Measurements from ENCODE around the gene ARHGAP4.
A peak's percentile ranks its signal among the peaks of the same experiment; 100 is the strongest.

Gene ARHGAP4

DNA sequence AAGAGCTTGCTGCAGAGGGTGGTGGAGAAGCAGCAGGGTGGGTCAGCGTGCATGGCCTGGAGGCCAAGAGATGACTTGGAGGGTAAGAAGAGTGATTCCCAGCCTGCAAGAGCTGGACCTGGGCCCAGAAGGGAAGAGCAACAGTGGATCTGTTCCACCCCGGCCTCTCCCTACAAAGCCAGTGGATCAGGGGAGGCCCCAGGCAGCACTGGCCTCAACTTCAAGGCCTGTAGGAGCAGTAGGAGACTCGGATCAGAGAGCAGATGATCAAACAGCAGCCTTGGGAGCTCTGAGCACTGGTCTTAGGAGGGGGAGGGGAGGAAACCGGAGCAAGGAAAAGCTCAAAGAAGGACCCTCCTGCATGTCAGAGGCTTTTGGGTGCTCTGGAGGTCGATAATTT lies 47.7 kb downstream of the ARHGAP4 start:
- no peak for DNase-seq

DNA sequence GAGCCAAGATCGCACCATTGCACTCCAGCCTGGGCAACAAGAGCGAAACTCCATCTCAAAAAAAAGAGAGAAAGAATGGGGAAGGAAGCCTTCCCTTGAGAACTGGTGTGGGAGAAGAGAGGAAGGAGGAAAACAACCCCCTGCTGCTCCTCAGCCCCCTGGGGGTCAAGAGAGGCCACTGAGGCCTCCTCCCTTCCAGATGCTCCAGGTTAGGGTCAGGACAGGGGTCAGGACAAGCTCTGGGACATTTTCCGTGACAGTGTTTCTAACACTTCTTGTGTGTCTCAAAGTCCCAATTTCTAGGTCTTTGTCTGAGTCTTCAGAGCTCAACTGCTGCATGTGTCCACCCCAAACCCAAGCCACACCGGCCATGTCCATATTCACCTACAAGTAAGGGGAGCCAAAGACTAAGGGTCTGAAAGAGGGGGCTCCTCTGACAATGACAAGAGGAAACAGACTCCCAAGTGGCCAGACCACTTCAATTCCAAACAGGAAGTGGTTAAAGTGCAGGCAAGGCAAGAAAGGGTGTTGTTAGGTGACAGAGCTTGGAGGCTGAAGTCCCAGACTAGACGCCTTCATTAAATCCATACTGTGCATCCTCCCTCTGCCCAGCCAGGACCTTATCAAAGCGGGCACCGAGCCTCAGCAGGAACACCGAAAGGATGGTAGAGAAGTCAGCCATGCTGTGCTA lies 48.3 kb downstream of the ARHGAP4 start:
- DNase-seq = no peak

DNA sequence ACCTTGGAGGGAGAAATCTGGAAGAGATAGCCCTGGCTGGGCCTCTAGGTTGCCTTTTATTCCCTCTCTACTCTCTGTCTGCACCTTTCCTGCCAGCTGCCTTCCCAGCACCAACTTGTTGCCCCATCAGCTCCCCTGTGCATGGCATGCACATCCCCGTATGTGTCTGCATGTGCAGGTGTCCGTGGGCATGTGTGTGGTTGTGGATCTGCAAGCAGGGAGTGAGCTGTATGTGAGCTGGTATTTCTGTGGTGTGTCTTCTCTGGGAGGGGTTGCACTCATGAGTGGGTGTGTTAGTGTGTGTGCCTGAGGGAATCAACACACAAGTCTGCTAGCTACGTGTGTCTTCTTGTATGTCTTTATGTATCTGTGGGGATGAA lies 50.0 kb downstream of the ARHGAP4 start:
- DNase-seq = no peak

DNA sequence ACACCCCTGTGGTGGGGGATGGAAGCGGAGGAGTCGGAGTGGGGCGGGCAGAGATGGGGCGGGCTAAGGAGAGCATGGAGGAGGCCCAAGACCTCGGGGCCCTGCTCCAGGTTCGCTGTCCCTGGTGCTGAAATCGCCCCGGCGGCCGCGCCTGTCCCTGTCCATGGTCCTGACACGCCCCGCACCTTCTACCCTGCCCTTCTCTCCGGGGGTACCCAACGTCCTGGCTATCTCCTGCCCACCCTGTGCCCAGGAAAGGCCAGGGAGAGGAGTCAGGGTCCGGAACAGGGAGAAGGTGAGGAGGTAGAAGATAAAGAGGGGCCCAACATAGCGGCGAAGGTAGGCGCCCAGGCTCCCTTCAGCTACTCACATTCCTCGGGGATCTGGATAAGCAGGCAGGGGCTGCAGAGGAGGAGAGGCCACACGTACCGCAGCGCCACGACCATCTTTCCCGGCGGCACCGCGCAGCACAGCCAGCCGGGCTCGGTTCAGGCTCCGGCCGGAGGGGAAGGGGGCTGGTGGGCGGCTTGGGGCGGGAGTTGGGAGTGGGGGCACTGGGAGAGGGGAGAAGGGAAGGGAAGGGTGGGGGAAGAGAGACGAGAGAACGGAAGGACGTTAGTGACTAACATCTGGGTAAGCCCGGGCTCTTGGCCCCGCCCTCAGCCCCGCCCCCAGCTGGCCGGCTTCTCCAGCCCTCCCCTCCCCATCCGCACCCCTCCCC lies 50.5 kb downstream of the ARHGAP4 start:
- peak; percentile 83 for DNase-seq

DNA sequence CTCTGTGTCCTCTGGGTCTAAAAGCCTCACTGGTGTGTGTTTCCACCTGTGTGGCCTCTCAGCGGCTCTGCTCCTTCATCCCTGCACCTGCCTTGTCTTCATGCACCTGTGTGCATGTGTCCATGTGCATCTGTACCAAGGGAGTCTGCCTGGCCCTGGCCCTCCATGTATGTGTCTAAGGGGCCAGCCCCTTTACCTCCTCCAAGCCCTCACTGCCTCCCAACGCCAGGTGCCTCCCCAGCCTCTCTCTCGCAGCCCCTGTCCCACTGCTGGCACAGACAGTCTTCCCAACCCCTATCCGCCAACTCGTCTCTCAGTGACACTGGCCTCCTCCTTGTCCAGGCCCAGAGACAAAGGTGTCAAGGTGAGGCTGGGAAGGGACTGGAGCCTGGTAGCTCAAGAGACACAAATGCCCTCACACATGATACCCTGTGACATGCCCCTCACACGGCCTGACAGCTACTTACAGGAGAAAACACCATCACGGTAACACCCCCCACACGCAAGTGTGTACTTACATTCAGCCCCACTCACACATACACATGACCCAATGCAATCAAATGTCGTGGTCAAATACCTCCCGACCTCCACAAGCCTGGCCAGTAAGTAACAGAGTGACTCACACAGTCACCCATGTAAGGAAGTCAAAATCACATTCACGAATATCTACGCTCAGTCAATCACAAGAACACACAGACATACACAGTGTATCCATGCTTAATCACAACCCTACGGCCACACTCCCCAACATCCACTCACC lies 51.5 kb downstream of the ARHGAP4 start:
- DNase-seq = no peak

DNA sequence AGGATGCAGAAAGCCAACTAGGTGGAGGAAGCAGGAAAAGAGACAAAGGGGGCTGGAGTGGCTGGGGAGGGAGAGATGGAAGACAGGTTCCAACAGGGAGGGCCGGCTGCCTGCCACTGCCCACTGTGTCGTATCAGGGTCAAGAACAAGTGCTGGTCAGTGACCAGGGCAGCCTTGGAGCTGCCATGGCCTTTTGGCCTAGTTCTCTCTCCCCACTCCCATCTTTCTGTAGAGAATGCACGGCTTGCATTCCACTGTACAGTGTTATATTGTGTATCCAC lies 52.0 kb downstream of the ARHGAP4 start:
- no peak for DNase-seq

DNA sequence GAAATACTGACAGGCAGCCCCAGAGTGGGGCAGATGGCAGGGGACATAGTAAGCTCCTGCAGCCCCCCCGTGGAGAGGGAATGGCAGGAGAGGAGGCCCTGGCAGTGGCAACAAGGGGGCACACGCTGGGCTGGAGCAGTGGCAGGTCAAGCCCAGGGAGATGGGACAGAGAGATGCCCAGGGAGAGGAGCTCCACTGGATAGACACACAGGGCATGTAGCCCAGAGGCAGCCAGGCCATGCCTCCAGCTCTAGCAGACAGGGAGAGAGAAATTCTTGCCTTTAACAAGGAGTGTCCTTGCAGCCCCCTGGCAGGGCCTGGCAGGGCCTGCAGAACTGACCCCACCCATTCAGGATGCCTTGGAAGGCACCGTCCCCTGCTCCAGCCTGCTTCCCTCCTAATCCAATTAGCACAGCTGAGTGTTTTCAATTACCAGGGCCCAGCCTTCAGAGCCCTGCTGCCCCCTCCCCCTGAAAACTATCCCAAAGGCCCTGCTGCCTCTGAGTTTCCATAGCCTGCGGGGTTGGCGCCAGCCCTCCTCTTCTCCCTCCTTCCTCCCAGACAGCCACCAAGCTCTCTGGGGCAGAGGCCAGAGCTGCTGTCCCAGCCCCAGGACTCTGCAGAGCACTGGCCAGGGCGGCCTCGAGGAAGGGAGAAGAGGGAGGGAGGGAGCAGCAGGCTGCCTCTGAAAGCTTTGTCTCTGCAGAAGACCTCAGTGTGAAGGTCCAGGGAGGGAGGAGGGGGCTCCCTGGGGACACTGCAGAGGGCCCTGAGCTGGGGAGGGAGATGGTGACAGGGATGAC lies 52.6 kb downstream of the ARHGAP4 start:
- peak; percentile 64 for DNase-seq

DNA sequence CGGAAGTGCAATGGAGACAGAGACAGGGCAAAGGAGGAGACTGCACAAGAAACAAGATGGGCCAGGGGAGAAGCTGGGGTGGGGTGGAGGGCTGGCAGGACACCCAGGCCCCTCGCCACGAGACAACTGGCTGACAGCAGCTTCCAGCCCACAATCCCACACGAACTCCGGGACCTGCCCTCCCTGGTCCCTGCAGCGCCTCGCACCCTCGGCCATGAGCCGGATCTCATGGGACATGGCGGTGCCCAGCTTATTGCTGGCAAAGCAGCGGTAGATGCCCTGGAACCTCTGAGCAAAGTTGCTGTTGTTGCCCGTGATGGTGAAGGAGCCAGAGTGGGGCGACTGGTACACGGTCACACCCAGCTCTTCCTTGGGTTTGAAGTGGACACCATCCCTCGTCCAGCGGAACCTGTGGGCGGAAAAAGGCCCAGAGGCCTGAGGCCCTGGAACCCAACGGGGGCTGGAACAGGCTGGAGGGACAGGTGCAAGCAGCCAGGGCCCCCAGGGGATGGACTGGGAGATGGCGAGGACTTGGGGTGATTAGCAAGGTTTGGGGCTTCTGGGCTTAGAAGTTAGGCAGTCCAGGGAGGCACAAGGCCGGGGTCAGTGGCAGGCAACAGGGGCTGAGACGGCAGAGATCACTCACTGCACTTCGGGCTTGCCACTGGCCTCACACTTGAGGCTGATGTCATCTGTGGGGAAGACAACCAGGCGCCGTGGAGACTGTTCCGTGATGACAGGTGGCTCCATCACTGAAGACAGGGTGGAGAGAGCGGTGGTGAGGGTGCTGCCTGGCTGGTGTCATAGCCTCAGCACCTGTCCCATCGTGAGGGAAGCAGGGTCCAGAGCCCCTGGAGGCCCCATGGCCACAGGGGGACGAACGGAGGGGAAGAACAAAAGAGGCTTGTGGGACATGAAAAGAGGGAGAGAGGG lies 53.9 kb downstream of the ARHGAP4 start:
- no peak for DNase-seq

DNA sequence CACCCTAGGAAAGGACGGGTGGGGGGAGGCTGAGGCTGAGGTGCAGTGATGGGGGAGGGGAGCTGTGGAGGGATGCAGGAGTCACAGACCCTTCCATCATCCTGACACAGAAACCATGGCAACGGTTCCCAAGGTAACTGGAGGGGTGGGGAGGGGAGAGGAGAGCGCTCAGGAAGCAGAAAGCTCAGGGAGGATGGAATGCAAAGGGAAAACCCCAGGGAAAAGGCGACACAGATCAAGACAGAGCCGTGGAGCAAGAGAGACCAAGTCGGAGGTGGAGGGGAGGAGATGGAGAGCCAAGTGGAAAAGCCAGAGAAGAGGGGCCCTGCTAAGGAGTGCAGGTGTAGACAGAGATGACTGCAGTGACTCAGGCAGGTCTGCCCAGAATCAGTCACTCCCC lies 54.6 kb downstream of the ARHGAP4 start:
- DNase-seq = no peak

DNA sequence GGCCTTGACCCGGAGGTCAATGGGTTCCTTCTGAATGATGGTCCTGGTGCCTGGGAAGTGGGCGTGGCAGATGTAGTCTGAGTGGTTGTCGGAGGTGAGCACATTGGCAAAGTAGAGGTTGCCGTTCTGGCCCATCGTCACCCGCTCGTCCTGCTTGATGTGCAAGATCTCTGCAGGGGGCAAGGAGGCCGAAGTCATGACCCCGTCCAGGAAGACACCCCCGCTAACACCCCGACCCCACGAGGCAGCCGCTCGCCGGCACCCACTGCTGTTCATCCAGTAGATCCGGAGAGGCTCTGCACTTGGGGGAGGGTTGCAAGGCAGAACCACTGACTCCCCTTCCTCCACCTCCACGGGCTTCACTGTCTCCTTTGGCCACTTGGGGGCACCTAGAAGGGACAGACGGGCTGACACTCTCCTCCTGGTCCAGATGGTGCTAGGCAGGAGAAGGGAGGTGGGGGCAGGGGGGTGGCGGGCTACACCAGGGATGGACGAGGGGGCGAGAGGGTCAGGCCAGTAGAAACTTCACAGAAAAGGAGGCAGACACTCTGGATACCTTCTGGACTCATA lies 55.2 kb downstream of the ARHGAP4 start:
- no peak for DNase-seq

DNA sequence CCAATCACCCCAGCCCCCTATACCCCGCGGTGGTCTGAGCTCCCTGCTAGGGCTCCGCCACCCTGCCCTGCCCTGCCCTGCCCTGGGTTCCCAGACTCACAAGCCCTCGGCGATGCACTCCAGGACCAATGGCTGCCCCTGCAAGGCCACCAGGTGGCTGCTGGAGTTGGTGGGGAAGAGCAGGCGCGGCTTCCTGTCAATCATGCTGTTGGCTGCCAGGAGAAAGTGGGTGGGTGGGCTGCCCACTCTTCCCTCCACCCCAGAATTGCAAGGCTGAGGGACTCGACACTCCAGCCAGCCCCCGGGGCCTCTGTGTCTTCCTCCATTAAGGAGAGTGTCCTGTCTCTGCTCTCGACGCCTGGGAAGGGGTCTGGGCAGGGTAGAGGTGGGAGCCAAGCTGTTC lies 55.8 kb downstream of the ARHGAP4 start:
- DNase-seq = no peak

DNA sequence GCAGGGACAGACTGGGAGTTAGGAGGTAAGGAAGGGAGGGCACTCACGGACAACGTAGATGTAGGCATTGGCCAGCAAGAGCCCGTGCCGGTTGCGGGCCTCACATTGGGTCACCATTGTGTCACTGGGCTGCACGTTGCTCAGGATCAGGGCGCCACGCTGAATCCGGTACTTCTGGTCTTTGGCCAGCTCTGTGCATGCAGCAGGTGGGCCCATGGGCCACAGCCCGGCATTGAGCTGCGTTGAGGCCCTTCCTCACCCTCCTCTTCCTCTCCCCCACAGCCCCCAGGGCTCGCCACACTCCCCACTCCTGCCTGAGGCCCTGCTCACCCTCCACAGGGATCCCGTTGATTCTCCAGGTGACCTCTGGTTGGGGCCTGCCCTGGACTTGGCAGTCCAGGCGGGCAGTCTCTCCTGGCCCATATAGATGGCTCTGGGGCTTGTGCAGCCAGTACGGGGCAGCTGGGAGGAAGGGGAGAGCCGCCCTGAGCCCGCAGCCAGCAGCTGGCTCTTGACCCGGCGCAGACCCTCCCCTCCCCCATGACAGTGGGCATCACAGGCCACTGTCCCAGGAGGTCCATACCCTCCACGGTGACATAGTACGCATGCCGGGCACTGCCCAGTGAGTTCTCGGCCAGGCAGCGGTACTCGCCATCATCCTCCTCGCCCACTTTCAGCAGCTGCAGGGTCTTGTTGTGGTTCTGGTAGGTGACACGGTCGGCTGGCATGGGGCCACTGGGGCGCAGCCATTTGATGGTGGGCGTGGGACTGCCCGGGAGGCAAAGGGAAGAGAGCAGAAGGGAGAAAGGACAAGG lies 56.4 kb downstream of the ARHGAP4 start:
- DNase-seq = no peak

DNA sequence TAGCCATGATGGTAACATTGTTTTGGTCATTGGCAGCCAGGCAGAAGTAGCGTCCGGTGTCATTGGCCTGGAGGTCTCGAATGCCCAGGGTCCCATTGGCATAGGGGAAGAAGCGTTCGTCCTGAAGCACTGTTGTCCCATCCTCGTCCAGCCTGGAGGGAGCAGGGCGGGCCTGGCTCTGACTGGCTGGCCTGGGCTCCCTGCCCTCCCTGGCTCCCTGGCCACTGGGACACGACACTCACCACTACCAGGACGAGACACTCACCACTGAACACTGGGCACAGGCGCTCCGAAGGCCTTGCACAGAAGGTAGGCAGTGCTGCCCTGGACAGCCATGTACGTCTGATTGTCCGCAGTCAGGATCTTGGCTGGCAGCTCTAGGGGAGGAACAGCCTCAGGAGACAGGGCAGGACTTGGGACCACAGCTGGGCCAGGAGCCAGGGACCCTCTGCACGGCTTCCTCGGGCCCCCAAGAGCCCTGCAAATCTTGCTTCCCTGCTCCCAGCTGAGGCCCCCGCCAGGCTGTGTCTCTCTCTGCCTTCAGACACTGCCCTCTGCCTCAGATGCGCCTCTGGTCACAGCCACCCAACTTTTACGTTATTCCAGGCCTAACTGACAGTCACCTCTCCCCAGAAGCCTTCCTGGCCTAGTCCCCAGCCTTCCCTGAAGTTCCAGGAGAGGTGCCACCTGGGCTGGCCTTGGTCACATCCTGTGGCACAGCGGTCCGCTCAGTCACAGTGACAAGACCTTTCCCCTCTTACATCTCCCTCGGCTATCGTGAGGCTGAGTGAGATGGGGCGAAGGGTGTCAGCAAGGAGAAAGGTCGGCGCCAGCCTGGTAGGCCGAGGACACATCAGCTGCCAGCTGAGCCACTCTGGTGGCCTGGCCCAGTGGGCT lies 57.2 kb downstream of the ARHGAP4 start:
- no peak for DNase-seq

DNA sequence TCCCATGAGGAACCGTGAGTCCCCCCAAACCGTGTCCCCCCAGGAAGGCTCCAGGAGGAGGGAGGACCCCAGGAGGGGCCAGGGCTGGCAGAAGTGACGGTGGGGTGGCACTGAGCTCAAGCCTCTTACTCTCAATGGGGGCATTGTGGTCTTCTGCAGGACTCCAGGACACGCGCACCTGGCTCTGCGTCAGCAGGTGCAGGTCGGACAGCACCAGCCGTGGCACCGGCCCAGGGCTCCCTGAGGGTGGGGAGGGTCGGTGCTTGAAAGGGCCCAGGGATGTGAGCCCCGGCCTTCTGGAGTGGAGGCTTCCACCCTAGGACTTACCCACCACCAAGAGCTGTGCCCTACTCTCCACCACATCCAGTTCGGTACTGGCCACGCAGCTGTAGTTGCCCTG lies 58.4 kb downstream of the ARHGAP4 start:
- DNase-seq = no peak

DNA sequence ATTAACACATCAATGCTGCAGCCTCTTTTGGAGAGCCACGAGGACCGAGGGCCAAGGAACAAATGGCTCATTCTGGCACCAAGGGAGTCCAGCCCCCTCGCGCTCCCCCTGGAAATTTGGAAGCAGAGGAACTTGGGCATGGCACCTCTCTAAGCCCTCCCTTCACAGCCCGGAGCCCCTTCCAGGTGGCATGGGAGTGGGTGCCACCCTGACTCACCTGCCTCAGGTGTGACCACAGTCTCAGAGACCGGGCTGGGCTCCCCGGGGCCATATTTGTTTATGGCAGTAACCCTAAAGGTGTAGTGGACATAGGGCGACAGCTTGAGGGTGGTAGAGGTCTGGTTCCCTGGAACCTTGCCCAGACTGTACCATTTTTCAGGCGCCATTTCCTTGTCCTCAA lies 58.9 kb downstream of the ARHGAP4 start:
- no peak for DNase-seq

DNA sequence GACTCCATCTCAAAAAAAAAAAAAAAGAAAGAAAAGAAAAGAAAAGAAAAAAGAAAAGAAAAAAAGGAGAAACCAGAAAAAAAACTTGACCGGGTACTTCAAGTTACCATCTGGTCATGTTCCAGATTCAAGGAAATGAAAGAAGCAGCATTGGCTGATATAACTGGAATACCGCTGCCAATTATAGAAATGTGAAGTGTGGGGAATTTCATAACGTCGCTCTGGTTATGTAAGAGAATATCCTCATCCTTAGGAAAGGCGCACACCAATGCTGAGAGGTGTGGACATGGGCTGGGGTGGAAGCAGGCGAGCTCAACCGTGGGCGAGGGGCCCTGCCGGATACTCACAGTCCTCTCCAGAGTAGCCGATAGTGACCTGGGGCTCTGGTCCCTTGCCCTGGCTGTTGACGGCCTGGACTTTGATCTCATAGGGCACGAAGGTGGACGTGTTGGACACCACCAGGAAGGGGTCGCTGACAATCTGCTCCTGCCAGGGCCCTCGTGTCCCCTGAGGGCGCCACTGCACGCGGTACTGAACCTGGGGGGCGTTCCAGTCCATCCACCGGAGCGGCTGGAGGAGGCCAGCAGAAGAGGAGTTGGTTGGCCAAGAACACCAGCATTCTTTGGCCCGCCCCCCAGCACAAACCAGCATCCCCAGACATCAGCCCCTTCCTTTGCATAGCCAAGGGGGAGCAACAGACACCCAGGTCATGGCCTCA lies 59.6 kb downstream of the ARHGAP4 start:
- DNase-seq = no peak

DNA sequence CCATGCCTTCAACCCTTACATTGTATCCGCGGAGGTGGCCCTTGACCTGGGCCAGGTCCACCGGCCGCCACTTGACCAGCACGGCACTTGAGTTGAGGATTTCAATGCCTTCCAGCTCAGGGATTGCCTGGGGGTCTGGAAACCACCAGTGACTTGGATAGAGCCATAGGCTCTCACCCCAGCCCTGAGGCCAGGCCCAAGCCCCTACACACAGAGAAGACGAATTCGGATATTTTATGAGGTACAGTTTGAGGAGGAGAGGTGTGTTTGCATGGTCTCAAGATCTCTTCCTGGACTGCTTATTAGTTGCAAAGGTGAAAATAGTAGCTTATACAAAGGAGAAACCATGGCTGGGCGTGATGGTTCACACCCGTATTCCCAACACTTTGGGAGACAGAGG lies 60.4 kb downstream of the ARHGAP4 start:
- no peak for DNase-seq

DNA sequence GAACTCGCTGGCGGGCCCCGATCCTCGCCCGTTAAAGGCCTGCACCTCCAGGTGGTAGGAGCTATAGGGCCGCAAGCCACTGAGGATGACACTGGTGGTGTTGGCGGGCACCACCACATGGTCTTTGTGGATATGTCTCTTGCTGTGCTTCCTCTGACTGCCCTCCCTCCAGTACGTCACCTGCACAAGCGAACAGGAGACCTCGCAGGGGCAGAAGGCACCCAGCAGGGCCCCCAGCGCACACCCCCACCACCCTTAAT lies 60.8 kb downstream of the ARHGAP4 start:
- DNase-seq = no peak

DNA sequence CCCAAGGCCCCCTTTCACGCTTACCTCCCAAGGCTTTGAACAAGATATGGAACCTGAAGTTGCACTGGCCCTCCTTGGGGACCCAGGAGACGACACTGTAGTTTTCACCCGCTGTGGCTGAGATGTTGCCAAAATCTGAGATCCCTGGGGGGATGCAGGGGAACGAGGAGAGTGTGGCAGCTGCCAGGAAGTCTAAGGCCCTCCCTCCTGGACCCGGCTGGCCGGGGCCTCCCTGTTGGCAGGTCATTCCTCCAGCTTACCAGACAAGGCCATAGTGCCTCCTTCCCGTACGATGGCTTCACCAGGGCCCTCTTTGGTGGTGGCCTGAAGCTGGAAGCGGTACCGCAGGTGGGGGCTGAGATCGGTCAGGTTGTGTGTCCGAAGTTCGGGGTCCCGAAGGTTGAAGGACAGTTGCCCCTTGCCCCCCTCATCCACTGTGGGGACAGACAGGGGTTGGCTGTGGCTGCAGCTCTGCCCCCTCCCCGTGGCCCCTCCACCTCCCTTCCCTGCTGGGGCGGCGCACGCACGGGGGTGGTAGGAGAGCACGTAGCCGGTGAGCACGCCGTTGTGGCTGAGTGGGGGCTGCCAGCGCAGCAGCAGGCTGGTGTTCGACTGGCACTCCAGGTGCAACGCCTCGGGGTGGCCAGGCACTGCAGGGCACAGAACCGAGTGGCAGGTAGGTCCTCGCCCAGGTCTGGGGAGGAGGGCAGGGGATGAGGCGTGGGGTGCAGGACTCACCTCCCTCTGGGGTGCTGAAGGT lies 61.3 kb downstream of the ARHGAP4 start:
- no peak for DNase-seq
